HG02981 (cell line): ENCODE results near the gene ARHGAP19.
"Not testable (repeated sequence)": the region's sequence is repeated elsewhere in the genome, so short reads cannot be mapped to it uniquely, and the experiment has no call there.

ENCODE experiments used
- ATAC-seq: cut with Tn5 transposase; IDR thresholded peaks from one replicate; pipeline ENCODE4 v1.9.1; 2021; ENCODE audit warnings: mild to moderate bottlenecking, moderate library complexity; ENCODE audit not compliant: unreplicated experiment

The ARHGAP19 gene

GRCh38 chr10:97321804-97322190 lies 29.4 kb upstream of the ARHGAP19 start:
- no peak for ATAC-seq

DNA sequence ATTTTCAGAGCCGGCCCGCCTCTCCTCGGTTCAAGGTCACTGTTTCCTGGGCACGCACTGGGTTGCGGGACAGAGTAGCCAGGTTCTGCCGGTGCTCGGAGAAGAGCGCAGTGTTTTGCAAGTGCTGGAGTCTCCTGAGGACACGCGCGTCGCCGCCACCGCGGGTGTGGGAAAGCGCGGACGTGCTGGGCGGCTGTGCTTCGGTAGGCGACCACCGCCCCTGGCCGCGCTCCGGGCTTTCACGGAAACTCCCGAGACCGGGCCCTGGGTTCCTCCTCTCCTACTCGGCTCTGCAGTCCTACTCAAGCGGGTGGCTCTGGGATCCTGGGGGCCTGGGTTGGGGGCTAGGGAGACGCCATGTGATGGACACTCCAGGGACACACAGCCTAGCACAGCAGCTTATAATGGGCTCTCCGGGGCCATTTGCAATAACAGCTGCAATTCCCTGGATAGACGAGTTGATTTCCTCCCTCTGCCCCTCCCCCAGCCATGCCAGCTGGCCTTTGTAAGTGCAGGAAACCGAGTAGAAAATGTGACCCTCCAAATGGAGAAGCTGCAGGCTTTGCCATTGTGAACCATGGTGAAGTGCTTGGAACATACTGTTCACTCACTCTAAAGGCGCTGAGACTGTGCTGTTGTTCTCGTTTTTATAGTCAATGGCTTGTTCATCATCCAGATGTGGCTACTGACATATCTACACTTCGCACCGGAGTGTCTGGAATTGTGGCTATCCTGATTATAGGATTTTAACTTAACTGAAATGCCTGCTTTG lies 28.8 kb upstream of the ARHGAP19 start:
- ATAC-seq, result no peak

- ATAC-seq, result no peak
Measured at GRCh38 chr10:97320480-97321031, 28.1 kb upstream of the ARHGAP19 start.

DNA sequence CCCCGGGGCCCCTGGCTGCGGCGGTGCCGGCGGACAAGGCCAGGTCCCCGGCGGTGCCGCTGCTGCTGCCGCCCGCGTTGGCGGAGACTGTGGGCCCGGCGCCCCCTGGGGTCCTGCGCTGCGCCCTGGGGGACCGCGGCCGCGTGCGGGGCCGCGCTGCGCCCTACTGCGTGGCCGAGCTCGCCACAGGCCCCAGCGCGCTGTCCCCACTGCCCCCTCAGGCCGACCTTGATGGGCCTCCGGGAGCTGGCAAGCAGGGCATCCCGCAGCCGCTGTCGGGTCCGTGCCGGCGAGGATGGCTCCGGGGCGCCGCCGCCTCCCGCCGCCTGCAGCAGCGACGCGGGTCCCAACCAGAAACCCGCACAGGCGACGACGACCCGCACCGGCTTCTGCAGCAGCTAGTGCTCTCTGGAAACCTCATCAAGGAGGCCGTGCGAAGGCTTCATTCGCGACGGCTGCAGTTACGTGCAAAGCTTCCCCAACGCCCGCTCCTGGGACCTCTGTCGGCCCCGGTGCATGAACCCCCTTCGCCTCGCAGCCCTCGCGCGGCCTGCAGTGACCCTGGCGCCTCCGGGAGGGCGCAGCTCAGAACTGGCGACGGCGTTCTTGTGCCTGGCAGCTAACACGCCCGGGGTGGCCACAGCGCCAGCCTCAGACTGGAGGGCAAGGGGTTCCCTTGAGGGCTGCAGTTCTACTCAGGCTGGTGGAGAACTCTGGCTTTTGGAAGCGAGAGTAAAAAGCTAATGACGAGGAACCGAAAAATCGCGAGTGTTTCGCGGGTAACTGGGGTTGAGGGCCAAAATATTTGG lies 27.4 kb upstream of the ARHGAP19 start:
- peak; percentile 33 for ATAC-seq

DNA sequence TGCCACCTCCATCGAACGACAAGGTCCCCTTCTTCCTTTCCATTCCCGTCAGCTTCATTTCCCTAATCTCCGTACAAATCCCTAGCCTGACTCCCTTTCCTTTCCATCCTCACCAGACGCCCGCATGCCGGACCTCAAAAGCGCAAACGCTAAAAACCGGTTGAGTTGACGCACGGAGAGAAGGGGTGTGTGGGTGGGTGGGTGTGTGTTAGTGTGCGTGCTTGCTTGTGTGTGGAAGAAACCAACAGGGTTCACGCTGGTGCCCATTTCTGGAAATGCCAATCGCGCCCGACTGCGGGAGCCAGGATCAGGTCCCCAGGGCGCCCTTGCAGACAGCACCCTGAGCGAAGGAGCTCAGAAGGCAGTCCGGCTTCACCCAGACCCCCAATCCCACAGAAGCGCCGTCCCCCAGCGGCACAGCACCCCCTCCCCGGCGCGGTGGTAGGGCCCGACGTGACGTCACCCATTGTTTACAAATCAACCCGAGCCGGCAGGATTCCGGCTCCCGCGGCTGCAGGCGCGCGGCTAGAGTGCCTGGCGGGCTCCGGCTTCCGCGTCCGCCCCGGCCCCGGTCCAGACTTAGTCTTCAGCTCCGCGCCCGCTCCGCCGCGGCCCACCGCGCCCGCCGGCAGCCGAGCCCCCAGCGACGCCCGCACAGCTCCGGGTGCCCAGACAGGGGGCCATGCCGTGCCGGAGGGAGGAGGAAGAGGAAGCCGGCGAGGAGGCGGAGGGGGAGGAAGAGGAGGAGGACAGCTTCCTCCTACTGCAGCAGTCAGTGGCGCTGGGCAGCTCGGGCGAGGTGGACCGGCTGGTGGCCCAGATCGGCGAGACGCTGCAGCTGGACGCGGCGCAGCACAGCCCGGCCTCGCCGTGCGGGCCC lies 26.6 kb upstream of the ARHGAP19 start, which contains the start of gene FRAT1:
FRAT1 (plus strand) TSS at position 500 of the 880 bp plus-strand sequence; CDS start at position 683, 183 bp downstream.
- ATAC-seq, result peak; percentile 77

GRCh38 chr10:97314671-97315070 lies 22.2 kb upstream of the ARHGAP19 start:
- ATAC-seq, result no peak

DNA sequence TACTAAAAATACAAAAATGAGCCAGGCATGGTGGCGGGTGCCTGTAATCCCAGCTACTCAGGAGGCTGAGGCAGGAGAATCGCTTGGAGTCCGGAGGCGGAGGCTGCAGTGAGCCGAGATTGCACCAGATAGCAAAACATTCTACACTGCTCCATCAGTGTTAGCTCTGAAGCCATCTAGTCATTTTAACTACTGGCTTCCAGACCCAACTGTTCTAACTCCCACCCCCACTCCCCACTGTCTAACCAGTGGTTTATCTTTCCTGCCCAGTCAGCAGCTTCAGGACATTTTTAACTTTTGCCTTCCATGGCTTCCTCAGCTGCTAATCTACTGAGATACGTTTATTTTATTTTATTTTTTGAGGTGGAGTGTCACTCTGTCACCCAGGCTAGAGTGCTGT lies 20.5 kb upstream of the ARHGAP19 start:
- ATAC-seq, result no peak

GRCh38 chr10:97311111-97311626 lies 18.7 kb upstream of the ARHGAP19 start:
- ATAC-seq, result no peak

DNA sequence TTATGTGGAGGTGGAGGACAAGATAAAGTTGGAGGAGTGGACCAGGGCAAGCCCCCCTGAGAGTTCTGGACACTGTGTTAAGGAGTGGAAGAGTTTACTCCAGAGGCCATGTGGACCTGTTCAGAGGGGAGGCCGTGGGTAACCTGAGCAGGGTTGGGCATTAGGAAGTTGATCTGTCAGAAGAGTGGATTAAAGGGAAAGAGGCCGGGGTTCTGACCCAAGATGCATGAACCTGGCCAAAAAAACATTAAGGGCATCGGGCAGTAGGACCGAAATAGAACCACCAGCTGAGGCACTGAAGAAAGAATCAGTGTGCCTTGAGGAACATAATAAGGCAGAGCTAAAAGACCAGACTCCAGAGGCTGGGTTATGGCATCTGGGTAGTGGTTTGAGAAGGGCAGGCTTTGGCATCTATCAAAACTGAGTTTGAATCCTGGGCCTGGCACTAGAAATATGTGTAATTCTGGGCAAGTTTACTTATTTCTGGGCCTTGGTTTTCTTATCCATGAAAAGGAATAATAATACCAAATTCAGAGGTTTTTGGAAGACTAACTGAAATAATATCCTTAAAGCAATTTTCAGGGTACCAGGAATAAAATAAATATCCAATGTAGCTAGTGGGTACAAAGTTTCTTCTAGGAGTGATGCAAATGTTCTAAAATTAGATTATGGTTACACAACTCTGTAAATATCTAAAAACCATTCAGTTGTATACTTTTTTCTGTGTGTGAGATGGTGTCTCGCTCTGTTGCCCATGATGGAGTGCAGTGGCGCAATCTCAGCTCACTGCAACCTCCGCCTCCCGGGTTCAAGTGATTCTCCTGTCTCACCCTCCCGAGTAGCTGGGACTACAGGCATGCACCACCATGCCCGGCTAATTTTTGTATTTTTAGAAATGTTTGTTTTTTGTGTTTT lies 15.7 kb upstream of the ARHGAP19 start:
- ATAC-seq, result no peak

DNA sequence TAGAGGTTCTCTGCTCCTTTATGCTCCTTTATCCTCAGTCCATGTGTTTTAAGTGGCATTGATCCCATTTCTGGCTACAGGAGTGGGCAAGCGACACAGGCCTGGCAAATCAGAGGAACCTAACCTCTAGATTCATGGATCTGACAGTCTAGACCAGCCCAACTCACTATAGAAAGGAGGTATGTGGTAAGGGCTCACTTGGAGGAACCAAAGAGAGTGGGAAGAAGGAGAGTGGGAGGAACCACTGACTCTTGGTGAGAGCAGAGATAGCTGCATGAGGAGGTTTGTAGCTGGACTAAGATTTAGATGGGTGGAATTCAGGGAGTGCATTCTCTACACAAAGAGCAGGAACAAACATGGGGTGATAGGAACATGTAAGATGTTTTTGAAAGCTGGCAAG lies 15.0 kb upstream of the ARHGAP19 start:
- no peak for ATAC-seq

GRCh38 chr10:97302088-97302791 lies 9.8 kb upstream of the ARHGAP19 start:
- no peak for ATAC-seq

GRCh38 chr10:97300980-97301379 lies 8.5 kb upstream of the ARHGAP19 start:
- ATAC-seq, result no peak

GRCh38 chr10:97298223-97298571 lies 5.8 kb upstream of the ARHGAP19 start:
- ATAC-seq, result no peak

- ATAC-seq, result no peak
Measured at GRCh38 chr10:97297556-97298222, 5.3 kb upstream of the ARHGAP19 start.

DNA sequence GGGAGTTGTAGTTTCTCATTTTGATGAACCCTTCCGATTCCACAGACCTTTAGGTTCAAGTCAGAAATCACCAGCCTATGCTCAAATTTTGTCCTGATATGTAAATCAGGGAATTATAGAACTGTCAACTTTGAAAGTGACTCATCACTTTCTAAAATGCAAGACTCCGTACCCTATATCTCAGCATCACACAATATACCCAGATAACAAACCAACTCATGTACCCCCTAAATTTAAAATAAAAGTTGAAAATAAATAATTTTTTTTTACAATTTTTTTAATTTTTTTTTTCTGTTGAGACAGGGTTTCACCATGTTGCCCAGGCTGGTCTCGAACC lies 393 bp upstream of the ARHGAP19 start:
- no peak for ATAC-seq

- ATAC-seq, result no peak
Measured at GRCh38 chr10:97291357-97292096, 910 bp downstream of the ARHGAP19 start.

GRCh38 chr10:97290576-97291356 lies 1.7 kb downstream of the ARHGAP19 start:
- ATAC-seq, result not testable (repeated sequence)
